Activated CD4-positive, alpha-beta T cell treated with anti-CD3 and anti-CD28 coated beads, Interleukin-2, amount 50 U/mL, for 16 hours (primary cell): ENCODE results near the gene GLG1.
"Not testable (repeated sequence)": the region's sequence is repeated elsewhere in the genome, so short reads cannot be mapped to it uniquely, and the experiment has no call there.

ENCODE experiments used
- DNase-seq: peaks from one replicate; pipeline ENCODE4 v3.0.0-alpha.2; 2020

Gene GLG1

GRCh38 chr16:74606521-74607309 is at the start of gene GLG1:
TSS of gene GLG1 (minus strand) at chr16:74607114. CDS start at chr16:74607094, 20 bp downstream.
- DNase-seq = peak; percentile 91

GRCh38 chr16:74654536-74655050 is 47.7 kb upstream of the GLG1 start:
- DNase-seq = no peak

GRCh38 chr16:74652883-74653282 is 46.0 kb upstream of the GLG1 start:
- DNase-seq = not testable (repeated sequence)

GRCh38 chr16:74652249-74652648 is 45.3 kb upstream of the GLG1 start:
- no peak for DNase-seq

GRCh38 chr16:74651841-74652240 is 44.9 kb upstream of the GLG1 start:
- no peak for DNase-seq

- no peak for DNase-seq
These were observed 44.2 kb upstream of the GLG1 start for GRCh38 chr16:74650966-74651567.

GRCh38 chr16:74649839-74650504 is 43.1 kb upstream of the GLG1 start:
- DNase-seq = no peak

GRCh38 chr16:74641969-74642368 is 35.1 kb upstream of the GLG1 start:
- DNase-seq = no peak

- DNase-seq = no peak
These were observed 31.0 kb upstream of the GLG1 start for GRCh38 chr16:74637742-74638453.

- no peak for DNase-seq
These were observed 28.4 kb upstream of the GLG1 start for GRCh38 chr16:74635303-74635702.

- DNase-seq = no peak
These were observed 26.8 kb upstream of the GLG1 start for GRCh38 chr16:74633686-74634085.

GRCh38 chr16:74627506-74628220 is 20.7 kb upstream of the GLG1 start:
- no peak for DNase-seq

GRCh38 chr16:74626741-74627416 is 20.0 kb upstream of the GLG1 start:
- DNase-seq = peak; percentile 34

GRCh38 chr16:74625500-74626350 is 18.8 kb upstream of the GLG1 start:
- DNase-seq = peak; percentile 29

- no peak for DNase-seq
These were observed 16.9 kb upstream of the GLG1 start for GRCh38 chr16:74623839-74624235.

GRCh38 chr16:74623214-74623838 is 16.4 kb upstream of the GLG1 start:
- DNase-seq = peak; percentile 44

GRCh38 chr16:74622005-74622404 is 15.1 kb upstream of the GLG1 start:
- DNase-seq = no peak

- no peak for DNase-seq
These were observed 10.4 kb upstream of the GLG1 start for GRCh38 chr16:74617206-74617788.

- DNase-seq = no peak
These were observed 4.8 kb upstream of the GLG1 start for GRCh38 chr16:74611721-74612120.

- DNase-seq = peak; percentile 64
These were observed 2.0 kb upstream of the GLG1 start for GRCh38 chr16:74608944-74609343.
